Mammary epithelial cell (primary cell): ENCODE measurements around the gene TTLL11.

Experiments
- EZH2 ChIP-seq: IDR thresholded peaks from 2 replicates; pipeline ENCODE4 v1.6.1; 2012; ENCODE audit warnings: low read length, inconsistent platforms, borderline replicate concordance
- TF ChIP-seq, protein P1 (sequence below), 2 donors: IDR thresholded peaks in 1 of 2; conservative IDR thresholded peaks in 1 of 2; 2 replicates each; pipeline ENCODE4 v1.5.1; 2011 to 2012; ENCODE audit warnings: inconsistent platforms in 2 of 2, low read length in 2 of 2, mild to moderate bottlenecking in 2 of 2, control low read depth in 1 of 2, low read depth in 1 of 2; ENCODE audit not compliant: insufficient read depth in 1 of 2; ENCODE audit errors: extremely low read depth in 1 of 2

DNA sequence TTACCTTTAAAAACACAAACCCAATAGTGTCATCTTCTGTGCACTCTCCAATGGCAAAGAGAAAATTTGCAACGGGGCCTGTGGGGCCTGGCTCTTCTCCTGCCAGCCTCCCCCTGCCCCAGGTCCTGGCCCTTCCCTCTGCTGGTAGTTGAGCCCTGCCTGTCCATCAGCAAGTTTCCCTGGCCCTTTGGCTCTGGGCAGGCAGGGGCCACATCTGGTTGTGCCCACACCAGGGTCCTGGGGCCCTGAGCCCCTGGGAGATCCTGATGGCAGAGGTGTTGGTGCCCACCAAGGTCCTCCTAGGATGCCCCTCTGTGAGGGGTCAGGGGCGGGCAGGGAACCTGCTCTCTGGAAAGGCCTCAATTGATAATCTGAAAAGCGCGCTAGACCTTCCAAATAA lies 284.3 kb downstream of the TTLL11 start:
- TF ChIP-seq, protein P1, sequence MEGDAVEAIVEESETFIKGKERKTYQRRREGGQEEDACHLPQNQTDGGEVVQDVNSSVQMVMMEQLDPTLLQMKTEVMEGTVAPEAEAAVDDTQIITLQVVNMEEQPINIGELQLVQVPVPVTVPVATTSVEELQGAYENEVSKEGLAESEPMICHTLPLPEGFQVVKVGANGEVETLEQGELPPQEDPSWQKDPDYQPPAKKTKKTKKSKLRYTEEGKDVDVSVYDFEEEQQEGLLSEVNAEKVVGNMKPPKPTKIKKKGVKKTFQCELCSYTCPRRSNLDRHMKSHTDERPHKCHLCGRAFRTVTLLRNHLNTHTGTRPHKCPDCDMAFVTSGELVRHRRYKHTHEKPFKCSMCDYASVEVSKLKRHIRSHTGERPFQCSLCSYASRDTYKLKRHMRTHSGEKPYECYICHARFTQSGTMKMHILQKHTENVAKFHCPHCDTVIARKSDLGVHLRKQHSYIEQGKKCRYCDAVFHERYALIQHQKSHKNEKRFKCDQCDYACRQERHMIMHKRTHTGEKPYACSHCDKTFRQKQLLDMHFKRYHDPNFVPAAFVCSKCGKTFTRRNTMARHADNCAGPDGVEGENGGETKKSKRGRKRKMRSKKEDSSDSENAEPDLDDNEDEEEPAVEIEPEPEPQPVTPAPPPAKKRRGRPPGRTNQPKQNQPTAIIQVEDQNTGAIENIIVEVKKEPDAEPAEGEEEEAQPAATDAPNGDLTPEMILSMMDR (conservative IDR thresholded peaks at IDR 0.05 in 1 of 2, IDR thresholded peaks at IDR 0.05 in 1 of 2; ENCODE audit: extremely low read depth in 1 of 2, insufficient read depth in 1 of 2, low read depth in 1 of 2, low read length in 2 of 2) = no peak
- no peak for TF ChIP-seq EZH2
